NCI-H187 treated with DMSO at 0.1 percent for 48 hours (cell line): ENCODE measurements around the gene COL26A1.

Experiments used
- DNase-seq: peaks from one replicate; lab custom pipeline; 2025; lab: John Stamatoyannopoulos, UW

COL26A1 gene

DNA sequence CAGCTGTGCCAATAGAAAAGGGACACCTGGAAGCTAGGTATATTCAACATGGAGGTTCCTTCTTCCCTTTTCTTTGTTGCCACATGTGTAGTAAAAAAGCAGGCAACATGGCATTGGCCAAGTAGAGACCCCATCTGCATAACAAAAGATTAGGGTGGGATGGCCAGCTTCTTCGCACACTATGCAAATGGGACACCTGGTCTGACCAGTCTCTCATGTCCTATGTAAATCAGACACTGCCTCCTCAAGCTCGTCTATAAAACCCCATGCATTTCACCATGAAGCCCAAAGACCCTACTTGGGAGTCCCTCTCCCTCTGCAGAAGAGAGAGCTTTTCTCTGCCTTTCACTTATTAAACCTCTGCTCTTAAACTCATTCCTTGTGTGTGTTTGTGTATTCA lies 212.5 kb downstream of the COL26A1 start:
- DNase-seq: no peak

DNA sequence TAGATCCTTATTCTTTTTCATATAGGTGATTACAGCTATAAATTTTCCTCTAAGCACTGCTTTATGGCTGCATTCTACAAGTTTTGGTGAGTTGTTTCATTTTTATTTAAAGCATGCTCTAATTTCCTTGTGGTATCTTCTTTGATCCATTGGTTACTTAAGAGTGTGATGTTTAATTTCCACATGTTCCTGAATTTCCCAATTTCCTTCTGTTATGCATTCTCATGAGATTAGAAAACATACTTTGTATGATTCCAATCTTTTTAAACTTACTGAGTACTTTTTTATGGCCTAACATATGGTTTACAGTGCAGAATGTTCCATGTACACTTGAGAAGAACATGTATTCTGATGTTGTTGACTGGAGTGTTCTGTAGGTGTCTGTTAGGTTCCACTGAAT lies 213.0 kb downstream of the COL26A1 start:
- DNase-seq: no peak

DNA sequence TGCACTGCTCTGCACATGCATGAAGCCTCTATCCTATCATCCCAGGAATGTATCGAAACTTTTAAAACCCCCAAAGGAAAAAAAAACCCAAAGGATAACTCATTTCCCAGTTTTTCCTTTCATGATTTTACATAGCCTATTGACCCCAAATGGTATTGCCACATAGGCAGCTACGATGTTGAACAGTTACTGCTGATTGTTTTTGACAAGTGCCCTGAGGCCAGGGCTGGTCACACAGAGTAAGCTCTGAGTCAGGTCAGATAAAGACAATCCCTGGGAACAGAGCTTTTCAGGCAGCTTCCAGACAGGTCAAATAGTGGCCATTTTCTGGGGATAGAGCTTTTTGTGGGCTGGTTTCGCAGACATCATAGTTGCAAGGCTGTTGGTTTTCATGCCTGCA lies 214.3 kb downstream of the COL26A1 start:
- DNase-seq: no peak

DNA sequence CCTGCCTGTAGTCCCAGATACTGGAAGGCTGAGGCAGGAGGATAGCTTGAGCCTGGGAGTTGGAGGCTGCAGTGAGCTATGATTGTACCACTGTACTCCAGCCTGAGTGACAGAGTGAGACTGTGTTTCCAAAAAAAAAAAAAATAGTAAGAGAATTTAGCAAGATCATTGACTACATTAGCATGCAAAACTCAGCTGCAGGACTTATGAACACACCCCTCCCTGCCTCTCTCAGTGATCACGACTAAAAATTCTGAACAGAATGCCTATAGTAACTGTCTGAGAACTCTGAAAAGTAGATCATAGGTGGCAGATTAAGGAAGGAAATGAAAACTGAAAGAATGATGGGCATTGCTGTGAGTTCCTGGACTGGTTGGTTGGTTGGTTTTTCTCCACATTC lies 215.9 kb downstream of the COL26A1 start:
- no peak for DNase-seq

DNA sequence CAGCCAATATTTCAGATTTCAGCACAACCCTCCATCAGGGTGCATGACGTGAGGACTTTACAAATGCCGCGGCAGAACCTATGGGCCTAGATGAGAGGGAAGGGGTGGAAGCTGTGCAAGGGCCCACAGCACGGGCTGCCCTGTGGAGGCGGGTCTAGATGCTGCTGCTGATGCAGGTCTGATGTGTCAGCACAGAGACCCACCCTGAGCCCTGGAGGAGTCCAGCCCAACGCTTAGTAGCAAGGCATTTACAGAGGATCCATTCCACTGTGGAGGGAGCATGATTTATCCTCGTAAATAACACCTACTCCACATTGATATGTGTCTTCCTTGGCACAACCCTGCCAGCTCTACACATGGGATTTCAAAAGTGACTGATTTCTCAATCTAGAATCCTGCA lies 217.9 kb downstream of the COL26A1 start:
- DNase-seq: no peak

DNA sequence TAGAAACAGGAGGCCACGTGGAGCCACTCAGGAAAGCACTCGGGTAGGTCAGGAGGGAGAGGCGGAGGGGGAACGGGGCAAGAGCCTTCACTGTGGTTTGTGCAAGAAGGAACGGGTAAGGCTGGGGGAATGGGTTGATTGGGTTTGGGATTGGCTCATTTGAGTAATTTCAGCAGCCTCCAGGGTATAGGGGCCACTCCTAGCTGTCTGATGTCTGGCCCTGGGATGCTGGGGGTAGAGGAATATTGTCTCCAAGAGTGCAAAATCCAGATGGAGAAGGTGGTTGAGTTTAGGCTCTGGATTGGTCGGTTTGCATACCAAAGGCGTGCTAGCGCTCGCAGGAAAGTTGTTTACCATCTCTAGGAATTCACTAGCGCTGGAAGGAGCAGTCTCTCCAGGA lies 219.2 kb downstream of the COL26A1 start:
- DNase-seq: no peak

DNA sequence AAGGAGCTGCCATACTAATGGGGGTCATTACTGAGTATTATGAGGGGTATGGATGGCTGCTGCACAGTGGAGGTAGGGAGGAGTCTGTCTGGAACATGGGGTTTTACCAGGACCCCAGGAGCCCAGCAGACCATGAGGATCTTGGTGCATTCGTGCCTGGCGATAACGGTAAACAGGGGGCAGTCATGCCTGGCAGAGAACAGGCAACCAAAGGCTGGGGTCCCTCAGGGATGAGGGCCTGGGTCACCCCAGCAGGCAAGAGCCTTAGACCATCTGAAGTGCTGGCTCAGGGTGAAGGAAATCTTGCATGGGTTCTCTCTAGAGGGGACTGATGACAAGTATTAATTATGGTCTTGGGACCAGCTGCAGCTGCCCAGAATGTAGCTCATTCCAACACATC lies 220.3 kb downstream of the COL26A1 start:
- DNase-seq: no peak

DNA sequence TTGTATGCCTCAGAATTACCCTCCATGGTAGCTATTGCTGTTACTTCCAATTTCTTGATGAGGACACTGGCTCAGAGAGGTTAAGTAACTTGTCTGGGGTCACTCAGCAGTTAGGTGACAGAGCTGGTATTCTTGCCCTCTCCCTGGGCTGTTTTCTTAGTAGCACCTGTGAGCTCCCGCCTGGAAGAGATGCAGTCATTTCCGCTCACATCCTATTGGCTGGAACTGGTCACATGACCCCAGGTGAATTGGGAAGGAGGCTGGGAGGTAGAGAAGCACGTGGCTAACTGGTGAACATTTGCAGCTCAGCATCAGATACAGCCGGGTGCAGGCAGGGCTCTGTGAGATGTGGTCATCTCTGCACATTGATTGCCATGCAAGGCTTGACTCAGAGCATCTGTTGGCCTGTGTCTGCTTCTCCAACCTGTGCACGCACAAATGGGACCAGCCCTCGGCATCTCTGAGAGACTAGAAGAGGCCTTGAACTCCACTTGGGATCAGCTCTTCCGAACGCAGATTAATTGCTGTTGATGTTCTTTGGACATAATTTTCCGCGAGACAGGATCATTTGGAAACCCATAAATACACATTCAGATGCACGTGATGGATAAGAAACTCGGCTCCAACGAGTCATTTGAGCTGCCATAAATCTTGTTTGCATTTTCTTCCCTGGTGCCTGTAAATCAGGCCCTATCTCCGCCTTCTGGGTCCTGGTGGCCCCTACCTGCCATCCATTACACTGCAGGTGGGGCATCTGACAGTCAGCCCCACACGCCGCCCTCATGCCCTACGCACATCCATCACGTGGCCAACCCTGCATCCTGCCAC lies 223.6 kb downstream of the COL26A1 start:
- DNase-seq: no peak

DNA sequence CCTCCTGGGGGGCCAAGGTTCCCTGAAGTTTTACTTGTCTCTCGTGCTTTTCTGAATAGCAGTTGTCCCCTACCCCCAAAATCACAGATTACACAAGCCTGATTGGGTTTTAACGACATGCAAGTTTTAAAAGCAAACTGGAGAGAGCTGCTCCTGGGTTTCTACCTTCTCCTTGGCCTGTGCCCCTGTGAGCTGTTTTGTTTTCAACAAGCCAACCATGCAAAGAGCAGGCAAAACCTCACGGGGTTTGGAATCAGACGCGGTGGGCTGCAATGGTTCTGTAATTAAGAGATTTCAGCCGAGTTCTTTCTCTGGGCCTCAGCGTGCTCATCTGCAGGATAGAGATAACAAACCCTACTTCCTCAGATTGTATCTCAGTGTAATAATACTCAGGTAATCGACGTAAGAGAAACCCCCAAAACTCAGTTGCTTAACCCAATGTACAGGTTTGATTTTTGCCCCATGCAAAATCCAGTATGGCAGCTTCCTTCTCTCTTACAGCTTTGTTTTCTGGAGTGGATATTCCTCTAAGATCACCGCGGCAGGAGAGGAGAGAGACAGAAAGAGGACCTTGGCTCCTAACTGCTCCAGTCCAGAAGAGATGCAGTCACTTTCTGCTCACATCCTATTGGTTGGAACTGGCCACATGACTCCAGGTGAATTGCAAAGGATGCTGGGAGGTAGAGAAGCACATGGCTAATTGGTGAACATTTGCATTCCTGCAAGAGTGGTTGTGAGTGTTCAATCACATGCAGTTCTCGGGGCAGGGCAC lies 224.4 kb downstream of the COL26A1 start:
- DNase-seq: no peak

DNA sequence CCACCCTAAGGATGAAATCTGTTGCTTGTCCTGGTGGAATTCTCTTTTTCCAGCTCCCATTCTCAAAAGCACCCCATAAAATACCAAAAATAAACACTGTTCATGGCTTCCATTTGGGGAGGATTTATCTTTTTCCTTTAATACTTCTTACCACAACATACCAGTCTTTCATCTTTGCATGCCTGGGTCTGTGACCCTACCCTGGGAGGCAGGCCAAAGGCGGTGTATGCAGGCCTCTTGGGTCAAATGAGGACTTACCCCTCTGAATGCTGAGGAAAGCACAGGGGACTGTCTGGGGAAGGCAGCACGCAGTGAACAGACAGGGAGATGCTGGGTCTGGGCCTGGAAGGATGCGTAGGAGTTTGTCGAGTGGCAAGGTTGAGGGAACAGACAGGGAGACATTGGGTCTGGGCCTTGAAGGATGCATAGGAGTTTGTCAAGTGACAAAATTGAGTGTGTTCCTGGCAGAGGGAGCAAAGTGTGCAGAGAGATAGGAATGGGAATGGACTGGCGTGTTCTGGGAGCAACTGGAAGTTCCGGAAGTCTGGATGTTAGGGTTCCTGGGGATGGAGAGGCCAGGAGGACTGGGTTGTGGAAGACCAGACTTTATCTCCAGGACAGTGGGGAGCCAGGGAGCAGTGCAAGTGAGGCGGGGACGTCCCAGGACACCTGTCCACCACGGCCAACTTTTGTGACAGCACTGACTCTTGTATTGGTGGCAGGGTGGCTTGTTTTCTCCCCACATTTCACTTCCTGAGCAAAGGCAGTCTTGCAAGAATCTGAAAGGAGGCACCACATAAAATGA lies 225.7 kb downstream of the COL26A1 start:
- DNase-seq: no peak

DNA sequence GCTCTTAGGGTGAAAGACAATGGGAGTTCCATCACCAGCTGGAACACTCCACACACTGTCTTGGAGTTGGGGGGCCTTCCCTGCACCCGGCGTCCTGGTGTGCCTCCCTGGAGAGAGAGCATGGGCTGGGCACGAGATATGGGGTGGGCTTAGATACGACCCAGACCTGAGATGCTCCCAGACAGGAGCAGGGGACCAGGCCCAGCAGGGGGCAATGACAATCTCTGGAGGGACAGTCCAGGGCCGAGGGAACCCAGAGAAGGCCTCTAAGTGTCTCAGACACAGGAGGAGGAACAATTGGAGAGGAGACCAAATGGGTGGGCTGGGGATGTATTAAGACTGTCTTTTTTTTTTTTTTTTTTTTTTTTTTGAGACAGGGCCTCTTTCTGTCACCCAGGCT lies 226.4 kb downstream of the COL26A1 start:
- DNase-seq: no peak

DNA sequence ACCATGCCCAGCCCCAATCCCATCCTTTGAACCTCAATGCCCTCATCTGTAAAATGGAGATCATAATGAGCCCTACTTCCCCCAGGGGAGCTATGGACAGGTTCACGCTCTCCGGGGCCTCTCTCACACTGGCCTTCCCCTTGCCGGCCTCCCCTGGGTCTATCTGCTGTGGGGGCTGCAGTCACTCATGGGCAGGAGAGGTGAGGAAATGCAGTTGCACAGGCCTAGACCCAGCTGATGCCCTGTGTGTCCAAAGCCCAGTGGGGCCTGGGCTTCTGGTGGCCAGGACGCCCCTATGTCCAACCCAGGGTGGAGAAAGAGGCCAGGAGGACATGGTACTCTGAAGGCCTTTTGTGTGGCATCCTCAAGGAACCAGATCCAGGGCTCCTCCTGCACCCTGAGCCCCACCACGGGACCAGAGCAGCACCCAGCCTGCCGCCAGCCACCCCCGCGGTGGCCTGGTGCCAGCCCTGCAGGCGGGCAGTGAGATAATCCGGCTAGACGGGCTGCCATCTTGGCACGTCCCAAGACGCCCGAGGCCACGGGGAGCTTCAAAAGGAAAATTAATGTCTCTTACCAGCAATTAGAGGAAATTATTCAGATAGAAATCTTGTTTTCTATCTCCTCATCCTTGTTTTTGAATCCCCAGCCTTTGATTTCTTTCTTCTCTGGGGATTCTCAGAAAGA lies 227.4 kb downstream of the COL26A1 start:
- no peak for DNase-seq

DNA sequence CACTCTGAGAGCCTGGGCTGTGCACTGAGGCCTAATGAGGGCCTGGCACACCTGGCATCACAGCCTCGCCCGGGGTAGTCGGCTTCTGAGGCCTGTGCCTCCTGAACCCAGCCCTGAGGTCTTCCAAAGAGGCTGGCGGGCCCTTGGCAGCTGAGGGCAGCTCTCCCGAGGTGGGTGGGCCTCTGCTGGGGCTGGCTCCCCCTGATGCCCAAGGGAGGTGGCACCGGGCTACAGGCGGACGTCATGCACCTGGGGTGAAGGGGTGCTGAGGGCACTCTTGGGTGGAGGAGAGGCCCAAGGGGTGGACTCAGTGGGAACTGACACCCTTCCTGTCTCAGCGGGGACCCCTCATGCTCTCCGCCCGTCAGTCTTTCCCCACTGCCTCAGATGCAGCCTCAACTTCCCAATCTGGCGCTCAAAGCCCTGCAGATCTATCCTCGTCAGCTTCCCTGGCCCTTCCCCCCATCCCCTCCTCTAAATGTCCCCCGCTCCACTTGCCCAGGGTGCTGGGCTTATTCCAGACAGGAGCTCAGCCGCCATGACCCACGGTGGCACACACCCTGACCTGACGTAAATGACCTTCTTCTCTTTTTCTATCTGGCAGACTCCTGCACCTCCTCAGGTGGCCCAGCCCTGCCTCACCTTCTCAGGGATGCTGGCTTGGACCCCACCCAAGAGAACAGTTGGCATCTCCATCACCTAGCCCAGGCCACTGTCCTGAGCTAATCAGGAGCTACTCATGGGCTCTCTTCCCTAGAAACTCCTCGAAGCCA lies 228.2 kb downstream of the COL26A1 start:
- no peak for DNase-seq

DNA sequence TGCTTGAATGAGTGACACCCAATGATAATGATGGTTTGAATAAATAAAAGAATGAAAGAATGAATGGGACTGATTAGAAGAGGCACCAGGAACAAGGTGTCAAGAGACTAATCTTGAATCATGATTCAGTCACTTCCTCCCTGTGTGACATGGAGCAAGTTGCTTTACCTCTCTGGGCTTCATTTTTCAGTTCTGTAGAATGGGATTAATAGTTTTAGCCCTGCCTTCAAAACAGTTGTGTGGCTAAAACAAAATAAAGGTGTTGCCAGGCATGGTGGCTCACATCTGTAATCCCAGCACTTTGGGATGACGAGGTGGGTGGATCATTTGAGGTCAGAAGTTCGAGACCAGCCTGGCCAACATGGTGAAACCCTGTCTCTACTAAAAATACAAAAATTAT lies 228.8 kb downstream of the COL26A1 start:
- DNase-seq: no peak

DNA sequence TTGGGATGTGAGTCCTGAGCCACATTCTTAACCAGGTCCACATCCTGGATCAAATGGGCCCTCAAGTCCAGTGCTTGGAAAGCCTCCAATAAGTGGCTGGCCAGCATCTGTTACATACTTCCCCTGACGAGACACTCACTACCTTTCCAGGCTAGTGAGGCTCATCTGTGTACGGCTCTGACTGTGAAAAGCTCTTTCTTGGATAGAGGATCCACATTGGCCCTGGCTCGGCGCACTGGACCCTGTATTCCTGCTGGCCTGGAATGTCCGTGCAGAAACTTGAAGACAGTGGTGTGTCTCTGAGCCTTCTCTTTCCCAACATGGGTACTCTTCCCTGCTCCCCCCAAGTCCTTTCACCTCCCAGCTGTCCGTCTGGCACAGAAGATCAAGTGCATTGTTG lies 230.9 kb downstream of the COL26A1 start:
- DNase-seq: no peak

DNA sequence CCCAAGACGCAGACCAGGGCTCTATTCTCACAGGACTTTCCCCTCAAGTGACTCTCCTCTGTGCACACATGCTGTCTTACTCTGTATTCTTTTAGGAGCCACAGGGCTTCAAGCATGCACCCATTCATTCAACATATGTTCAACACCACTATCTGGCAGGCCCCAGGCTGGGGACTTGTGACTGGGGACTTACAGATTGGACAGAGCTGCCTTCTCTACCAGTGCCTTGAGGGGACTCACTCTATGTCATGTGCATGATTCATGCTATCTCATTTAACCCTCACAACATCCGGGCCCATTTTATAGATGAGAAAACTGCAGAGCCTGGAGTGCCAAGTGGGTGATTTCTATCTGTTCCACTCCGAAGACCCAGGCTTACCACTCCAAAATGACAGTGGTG lies 232.1 kb downstream of the COL26A1 start:
- DNase-seq: no peak

DNA sequence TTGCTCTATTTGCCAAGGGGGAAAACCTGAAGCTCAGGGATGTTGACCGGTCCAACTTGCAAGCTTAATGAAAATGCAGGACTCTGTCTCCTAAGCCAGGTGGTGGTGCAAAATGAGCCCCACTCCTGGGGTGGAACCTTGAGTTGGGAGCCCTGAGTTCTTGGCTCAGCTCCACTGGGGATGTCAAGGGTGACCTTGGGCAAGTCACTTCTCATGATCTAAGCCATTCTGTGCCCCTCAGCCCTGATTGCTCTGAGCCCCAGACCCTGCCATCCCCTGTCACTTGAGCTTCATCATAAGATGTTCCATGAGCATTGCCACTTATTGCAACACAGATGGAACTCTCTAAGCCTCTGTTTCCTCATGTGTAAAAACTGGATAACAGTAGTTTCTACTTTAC lies 232.6 kb downstream of the COL26A1 start:
- DNase-seq: no peak

DNA sequence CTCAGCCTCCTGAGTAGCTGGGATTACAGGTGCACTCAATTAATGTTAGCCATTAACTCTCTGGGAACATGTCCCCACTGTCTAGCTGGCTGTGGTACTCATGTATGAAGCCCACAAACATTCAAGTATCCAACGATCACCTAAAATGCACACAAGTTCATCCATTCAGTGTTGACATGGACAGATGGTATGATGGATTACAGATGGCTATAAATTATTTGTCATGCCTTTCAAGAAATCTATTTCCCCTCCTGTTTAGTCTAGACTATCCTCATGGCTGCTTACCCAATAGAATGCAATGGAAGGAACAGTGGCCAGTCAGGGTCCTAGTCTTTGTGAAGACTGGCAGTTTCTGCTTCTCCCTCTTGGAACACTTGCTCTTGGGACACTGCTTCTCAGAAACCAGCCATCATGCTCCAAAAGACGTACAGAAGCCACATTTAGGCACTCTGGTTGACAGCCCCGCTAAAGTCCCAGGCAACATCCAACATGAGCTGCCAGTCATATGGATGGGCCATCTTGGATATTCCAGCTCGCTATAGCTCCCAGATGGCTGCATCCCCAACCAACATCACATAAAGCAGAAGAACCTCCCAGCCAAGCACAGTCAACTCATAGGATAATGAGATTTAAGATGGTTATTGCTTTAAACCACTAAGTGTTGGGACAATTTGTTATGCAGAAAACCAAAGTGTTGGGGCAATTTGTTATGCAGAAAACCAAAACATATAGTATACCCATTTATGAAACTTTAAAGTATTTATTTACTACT lies 233.3 kb downstream of the COL26A1 start:
- no peak for DNase-seq

DNA sequence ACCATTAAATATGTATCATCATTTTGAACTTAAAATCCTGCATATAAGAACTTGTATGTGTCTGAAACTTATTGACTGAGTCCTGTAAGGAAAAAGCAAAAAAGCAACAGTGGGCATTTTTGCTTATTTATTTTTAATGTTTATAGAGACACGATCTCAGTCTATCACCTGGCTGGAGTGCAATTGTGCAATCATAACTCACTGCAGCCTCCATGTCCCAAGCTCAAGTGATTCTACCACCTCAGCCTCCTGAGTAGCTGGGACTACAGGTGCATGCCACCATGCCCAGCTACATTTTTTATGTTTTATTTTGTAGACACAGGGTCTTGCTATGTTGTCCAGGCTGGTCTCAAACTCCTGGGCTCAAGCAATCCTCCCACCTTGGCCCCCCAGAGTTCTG lies 234.2 kb downstream of the COL26A1 start:
- no peak for DNase-seq

DNA sequence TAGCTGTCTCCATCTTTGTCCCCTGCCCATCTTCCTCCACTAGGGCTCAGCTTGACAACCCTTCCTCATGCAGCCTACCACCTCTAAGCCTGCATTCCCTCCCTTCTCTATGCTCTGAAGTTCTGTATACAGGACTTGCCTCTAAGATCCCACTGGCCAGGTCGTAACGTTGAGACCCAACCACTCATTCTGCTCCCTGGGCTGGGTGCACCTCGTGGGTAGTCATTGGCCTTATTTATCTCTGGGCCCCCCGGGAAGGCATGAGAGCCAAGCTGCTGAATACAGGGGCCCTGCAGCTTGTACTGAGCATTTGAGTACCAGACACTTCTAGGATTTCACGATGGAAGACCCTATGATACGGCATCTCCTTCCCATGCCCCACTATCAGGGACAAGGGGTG lies 235.3 kb downstream of the COL26A1 start:
- DNase-seq: no peak
